Stimulated activated naive CD4-positive, alpha-beta T cell treated with Interleukin-2 at 50 U/mL for 16 hours (primary cell): ENCODE data around the gene MT1H.
"Not testable (repeated sequence)": the region's sequence is repeated elsewhere in the genome, so short reads cannot be mapped to it uniquely, and the experiment has no call there.

Source experiments
- DNase-seq: peaks from one replicate; lab custom pipeline; 2025; lab: John Stamatoyannopoulos, UW

The MT1H gene

DNA sequence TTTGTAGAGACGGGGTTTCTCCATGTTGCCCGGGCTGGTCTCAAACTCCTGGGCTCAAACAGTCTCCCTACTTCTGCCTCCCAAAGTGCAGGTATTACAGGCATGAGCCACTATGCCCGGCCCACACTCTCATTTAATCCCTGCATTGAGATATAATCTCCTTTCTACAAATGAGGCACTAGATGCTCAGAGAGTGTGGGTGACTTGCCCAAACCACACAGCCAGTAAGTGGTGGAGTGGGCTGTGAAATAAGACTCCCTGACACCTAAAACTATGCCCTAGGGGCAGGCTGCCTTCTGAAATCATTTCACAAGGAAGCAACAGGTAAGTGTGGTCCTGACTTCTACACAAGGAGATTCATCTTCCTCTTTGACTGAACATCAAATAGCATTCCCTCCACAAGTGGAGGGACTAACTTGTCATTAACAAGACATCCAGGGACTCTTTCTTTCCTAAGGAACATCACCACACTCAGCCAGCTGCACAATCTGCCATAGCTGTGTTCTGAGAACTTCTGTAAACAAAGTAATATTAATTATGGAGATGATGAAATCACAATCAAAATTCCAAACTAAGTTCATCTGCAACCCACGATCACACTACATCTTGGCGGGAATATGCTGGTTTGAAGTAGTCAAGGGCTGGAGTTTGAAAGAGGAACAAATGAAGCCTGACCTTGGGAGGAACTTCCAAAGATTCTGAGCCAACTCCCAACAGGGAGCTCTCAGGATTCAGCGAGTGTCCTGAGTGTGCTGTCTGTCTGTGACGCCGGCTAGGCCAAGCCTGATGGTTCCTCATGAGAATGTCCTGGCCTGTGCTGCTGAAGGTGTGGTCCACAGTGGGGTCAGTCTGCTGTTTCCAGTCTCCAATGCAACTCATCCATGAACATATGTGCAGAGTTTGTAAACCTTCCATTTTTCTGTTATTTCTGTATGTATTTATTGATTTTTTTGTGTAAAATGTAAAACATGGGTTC lies 4.0 kb upstream of the MT1H start:
- not testable (repeated sequence) for DNase-seq

- DNase-seq: no peak
Observed at GRCh38 chr16:56667581-56668571, 1.7 kb upstream of the MT1H start, which contains the start of gene MT1G. Gene MT1G, minus strand, starts transcription at chr16:56668065. Its CDS starts 72 bp downstream, at chr16:56667993.

DNA sequence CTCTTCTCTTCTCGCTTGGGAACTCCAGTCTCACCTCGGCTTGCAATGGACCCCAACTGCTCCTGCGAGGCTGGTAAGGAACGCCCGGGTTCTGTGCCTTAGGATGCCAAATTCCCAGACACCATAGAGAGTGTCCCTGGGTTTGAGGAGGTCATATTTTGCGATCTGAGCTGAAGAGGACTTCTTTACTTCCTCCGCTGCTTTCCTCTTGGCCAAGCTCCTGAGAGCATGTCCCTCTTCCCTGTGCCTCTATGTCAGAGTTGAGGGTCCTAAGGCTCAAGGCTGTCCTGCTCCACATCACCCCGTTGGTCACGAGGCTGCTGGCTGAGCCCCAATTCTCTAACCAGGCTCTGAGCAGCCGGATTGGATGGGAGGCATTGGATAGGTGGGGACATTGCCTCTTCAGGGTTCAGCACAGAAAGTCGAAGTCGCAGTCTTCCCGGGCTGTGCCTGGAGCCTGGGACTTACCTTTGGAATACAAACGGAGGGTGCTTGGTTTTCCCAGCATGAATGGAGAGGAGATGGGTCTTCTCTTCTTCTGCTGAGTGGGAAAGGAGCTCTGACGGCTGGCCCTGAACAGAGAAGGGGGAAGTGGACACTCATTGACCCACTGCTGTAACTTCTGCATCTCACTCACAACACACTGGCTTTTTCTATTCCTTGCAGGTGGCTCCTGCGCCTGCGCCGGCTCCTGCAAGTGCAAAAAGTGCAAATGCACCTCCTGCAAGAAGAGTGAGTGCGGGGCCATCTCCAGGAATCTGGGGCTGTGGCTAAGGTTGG lies 416 bp downstream of the MT1H start:
- DNase-seq: no peak

- no peak for DNase-seq
Observed at GRCh38 chr16:56670620-56670934, 963 bp downstream of the MT1H start.

DNA sequence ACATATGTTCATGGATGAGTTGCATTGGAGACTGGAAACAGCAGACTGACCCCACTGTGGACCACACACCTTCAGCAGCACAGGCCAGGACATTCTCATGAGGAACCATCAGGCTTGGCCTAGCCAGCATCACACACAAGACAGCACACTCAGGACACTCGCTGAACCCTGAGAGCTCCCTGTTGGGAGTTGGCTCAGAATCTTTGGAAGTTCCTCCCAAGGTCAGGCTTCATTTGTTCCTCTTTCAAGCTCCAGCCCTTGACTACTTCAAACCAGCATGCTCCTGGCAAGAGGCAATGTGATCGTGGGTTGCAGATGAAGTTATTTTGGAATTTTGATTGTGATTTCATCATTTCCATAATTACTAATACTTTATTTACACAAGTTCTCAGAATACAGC lies 2.1 kb downstream of the MT1H start:
- not testable (repeated sequence) for DNase-seq

DNA sequence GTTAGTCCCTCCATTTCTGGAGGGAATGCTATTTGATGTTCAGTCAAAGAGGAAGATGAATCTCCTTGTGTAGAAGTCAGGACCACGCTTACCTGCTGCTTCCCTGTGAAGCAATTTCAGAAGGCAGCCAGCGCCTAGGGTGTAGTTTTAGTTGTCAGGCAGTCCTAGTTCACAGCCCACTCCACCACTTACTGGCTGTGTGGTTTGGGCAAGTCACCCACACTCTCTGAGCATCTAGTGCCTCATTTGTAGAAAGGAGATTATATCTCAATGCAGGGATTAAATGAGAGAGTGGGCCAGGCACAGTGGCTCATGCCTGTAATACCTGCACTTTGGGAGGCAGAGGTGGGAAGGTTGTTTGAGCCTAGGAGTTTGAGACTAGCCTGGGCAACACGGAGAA lies 2.6 kb downstream of the MT1H start:
- DNase-seq: not testable (repeated sequence)

- no peak for DNase-seq
Observed at GRCh38 chr16:56672761-56673536, 3.3 kb downstream of the MT1H start.

DNA sequence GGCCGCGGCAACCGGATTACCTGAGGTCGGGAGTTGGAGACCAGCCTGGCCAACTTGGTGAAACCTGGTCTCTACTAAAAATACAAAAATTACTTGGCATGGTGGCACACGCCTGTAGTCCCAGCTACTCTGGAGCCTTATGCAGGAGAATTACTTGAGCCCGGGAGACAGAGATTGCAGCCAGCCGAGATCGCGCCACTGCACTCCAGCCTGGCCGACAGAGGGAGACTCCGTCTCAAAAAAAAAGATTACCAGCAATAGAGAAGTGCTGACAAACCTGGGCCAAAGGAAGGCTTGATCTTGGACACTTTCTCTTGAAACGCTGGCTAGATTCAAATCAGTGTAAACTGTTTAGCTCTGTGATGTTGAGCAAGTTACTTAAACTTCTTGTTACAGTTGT lies 4.3 kb downstream of the MT1H start:
- DNase-seq: no peak

DNA sequence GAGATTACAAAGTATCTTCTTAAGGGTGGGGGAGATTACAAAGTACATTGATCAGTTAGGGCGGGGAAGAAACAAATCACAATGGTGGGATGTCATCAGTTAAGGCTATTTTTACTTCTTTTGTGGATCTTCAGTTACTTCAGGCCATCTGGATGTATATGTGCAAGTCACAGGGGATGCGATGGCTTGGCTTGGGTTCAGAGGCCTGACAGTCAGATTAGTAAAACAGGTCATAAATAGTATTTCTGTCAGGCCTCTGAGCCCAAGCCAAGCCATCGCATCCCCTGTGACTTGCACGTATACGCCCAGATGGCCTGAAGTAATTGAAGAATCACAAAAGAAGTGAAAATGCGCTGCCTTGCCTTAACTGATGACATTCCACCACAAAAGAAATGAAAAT lies 5.0 kb downstream of the MT1H start:
- not testable (repeated sequence) for DNase-seq

- DNase-seq: peak; percentile 52
Observed at GRCh38 chr16:56675685-56676210, 6.1 kb downstream of the MT1H start.

DNA sequence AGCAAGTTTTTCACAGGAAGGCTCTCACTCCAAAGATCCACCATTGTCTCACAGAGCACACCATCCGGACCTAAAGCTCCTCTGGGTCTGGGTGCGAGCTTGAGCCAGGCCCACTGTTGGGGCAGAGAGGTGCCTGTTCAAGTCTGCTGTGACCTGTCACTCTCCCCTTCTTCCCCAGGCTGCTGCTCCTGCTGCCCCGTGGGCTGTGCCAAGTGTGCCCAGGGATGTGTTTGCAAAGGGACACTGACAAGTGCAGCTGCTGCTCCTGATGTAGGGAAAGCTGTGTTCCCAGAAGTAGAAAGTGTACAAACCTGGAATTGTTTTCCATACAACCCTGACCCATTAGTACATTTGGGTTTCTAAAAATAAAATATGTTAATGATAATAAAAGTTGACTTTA lies 7.9 kb downstream of the MT1H start:
- no peak for DNase-seq

GRCh38 chr16:56679078-56679730 lies 9.6 kb downstream of the MT1H start:
- no peak for DNase-seq

DNA sequence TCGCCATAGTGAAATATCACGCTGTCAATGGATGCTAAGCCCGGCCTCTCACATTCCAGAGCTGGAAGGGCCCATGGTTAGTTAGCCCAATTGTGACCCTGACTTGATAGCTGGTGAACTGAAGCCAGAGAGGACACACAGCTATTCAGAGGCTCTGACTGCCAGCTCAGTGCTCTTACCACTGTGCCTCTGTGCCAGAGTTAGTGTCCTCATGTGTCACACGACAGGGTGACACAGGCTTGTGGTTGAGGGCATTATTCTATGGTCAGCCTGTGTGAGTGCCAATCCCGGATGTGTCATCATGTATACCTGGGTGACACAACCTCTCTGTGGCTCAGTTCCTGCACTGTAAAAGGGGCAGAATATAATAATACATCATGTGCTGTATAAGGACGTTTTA lies 10.2 kb downstream of the MT1H start:
- no peak for DNase-seq

DNA sequence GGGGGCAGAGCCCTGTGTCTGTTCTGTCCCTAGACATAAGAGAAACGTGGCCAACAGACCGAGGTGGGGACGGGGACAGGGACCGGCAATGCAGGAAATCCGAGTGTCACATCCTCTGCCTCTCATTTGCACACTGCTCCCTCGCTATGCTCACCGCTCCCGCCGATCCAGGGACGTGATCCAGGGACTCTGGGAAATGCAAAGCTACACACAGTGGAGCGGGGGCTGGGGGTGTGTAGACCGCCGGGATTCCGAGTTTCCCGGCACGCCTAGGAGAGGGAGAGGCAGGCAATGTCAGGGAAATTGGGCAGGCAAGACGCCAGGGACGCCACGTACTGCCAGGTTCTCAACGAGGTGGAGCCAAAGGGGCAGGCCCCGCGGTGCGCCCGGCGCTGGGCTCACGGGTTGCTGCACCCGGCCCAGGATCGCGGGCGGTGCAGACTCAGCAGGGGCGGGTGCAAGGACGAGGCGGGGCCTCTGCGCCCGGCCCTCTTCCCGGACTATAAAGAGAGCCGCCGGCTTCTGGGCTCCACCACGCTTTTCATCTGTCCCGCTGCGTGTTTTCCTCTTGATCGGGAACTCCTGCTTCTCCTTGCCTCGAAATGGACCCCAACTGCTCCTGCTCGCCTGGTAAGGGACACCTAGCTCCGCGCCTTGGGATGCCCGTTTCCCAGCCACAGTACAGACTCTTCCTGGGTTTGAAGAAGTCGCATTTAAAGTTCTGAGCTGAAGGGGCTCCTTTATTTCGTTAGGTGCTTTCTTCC lies 12.5 kb downstream of the MT1H start, which contains the start of gene MT1X:
MT1X (plus strand) TSS at position 532 of the 764 bp plus-strand sequence; CDS start at position 603, 71 bp downstream.
- peak; percentile 83 for DNase-seq

GRCh38 chr16:56682703-56683397 lies 13.2 kb downstream of the MT1H start:
- no peak for DNase-seq

GRCh38 chr16:56683424-56684172 lies 14.0 kb downstream of the MT1H start:
- DNase-seq: no peak

- DNase-seq: no peak
Observed at GRCh38 chr16:56684256-56684925, 14.8 kb downstream of the MT1H start.
